ENCODE measurements around the gene EYA3.
"Not testable (repeated sequence)": the region's sequence is repeated elsewhere in the genome, so short reads cannot be mapped to it uniquely, and the experiment has no call there.

Gene EYA3

GRCh38 chr1:28021064-28021463 is 67.3 kb downstream of the EYA3 start:
- H3K36me3 ChIP-seq (ENCODE audit: control insufficient read depth, insufficient read depth, low read length) = peaks cover 13% of the 10 kb centered on the region
- no peak overlapping the region for H3K4me3 ChIP-seq (ENCODE audit: low read depth, low read length)
- H3K4me1 ChIP-seq (ENCODE audit: control insufficient read depth, insufficient read depth, low read length) = peaks cover 9% of the 10 kb centered on the region; the same call in 1 of the 2 replicates
- no peaks in the 10 kb centered on the region for H3K9me3 ChIP-seq (ENCODE audit: control insufficient read depth, insufficient read depth, low read length)
- H3K9ac ChIP-seq (ENCODE audit: low read depth, low read length) = no peak overlapping the region
- peak overlapping the region; percentile 7 for H3K27ac ChIP-seq (ENCODE audit: low read depth, low read length)
- H3K27me3 ChIP-seq (ENCODE audit: control insufficient read depth, insufficient read depth, low read length) = no peaks in the 10 kb centered on the region

DNA sequence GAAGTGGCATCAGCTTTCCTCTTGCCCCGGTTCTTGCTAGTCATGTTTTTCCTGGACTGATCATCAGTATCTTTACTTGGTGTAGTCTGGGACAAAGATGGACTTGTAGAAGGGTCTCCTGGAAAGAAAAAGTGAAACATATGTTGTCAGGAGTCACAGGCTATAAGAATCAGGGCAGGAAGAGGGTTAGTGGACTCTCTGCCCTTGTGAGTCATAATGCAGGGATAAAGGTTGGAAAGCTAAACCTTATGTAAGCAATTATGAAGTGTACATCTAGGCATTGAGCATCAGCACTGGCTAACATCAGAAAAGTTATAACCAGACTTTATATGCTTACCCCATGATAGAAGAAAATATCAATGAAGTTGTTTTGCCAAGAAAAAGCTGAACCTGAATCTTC is 77.4 kb downstream of the EYA3 start:
- H3K36me3 ChIP-seq (ENCODE audit: control insufficient read depth, insufficient read depth, low read length) = peaks cover 44% of the 10 kb centered on the region
- no peaks in the 10 kb centered on the region for H3K27me3 ChIP-seq (ENCODE audit: control insufficient read depth, insufficient read depth, low read length)
- H3K9ac ChIP-seq (ENCODE audit: low read depth, low read length) = no peak overlapping the region
- H3K4me3 ChIP-seq (ENCODE audit: low read depth, low read length) = no peak overlapping the region
- H3K4me1 ChIP-seq (ENCODE audit: control insufficient read depth, insufficient read depth, low read length) = no peaks in the 10 kb centered on the region
- no peak overlapping the region for H3K27ac ChIP-seq (ENCODE audit: low read depth, low read length)
- H3K9me3 ChIP-seq (ENCODE audit: control insufficient read depth, insufficient read depth, low read length) = no peaks in the 10 kb centered on the region

DNA sequence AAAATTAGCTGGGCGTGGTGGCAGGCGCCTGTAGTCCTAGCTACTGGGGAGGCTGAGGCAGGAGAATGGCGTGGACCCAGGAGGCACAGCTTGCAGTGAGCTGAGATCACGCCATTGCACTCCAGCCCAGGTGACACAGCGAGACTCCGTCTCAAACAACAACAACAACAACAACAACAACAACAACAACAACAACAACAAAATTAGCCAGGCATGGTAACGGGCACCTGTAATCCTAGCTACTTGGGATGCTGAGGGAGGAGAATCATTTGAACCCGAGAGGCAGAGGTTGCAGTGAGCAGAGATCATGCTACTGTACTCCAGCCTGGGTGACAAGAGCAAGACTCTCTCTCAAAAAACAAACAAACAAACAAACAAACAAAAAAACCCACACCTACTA is 85.3 kb downstream of the EYA3 start:
- not testable (repeated sequence) for H3K4me1 ChIP-seq (ENCODE audit: control insufficient read depth, insufficient read depth, low read length); H3K4me3 ChIP-seq (ENCODE audit: low read depth, low read length); H3K27me3 ChIP-seq (ENCODE audit: control insufficient read depth, insufficient read depth, low read length); H3K9ac ChIP-seq (ENCODE audit: low read depth, low read length); H3K9me3 ChIP-seq (ENCODE audit: control insufficient read depth, insufficient read depth, low read length); H3K27ac ChIP-seq (ENCODE audit: low read depth, low read length)
- peaks cover 40% of the 10 kb centered on the region for H3K36me3 ChIP-seq (ENCODE audit: control insufficient read depth, insufficient read depth, low read length)

- Histone ChIP-seq H3K27ac (ENCODE audit: low read depth, low read length) (no peak overlapping the region), H3K4me3 (ENCODE audit: low read depth, low read length) (no peak overlapping the region), H3K36me3 (ENCODE audit: control insufficient read depth, insufficient read depth, low read length) (peaks cover 45% of the 10 kb centered on the region), H3K9ac (ENCODE audit: low read depth, low read length) (no peak overlapping the region), H3K9me3 (ENCODE audit: control insufficient read depth, insufficient read depth, low read length) (no peaks in the 10 kb centered on the region), H3K27me3 (ENCODE audit: control insufficient read depth, insufficient read depth, low read length) (no peaks in the 10 kb centered on the region), H3K4me1 (ENCODE audit: control insufficient read depth, insufficient read depth, low read length) (no peaks in the 10 kb centered on the region)
Measured at GRCh38 chr1:28002600-28002999, 85.8 kb downstream of the EYA3 start.

DNA sequence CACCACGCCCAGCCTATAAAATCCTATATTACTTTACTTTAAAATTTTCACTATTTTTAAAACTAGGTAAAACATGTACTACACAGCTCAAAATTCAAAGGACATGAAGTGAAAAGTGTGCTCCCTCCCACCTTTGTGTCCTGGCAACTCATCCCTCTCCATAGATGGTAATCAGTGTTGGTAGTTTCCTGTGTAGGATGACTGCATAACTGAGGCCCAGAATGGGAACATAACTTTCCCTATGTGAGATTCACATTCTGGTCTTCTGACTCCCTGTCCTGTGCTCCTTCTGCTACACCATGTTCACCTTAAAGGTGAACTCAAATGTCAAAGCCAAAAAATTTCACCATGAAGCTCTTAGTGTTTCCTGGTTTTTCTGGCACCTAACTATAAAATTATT is 89.4 kb downstream of the EYA3 start:
- Histone ChIP-seq H3K9me3 (ENCODE audit: control insufficient read depth, insufficient read depth, low read length) (no peaks in the 10 kb centered on the region), H3K4me1 (ENCODE audit: control insufficient read depth, insufficient read depth, low read length) (no peaks in the 10 kb centered on the region), H3K27ac (ENCODE audit: low read depth, low read length) (no peak overlapping the region), H3K4me3 (ENCODE audit: low read depth, low read length) (no peak overlapping the region), H3K36me3 (ENCODE audit: control insufficient read depth, insufficient read depth, low read length) (peaks cover 58% of the 10 kb centered on the region), H3K9ac (ENCODE audit: low read depth, low read length) (no peak overlapping the region), H3K27me3 (ENCODE audit: control insufficient read depth, insufficient read depth, low read length) (no peaks in the 10 kb centered on the region)

DNA sequence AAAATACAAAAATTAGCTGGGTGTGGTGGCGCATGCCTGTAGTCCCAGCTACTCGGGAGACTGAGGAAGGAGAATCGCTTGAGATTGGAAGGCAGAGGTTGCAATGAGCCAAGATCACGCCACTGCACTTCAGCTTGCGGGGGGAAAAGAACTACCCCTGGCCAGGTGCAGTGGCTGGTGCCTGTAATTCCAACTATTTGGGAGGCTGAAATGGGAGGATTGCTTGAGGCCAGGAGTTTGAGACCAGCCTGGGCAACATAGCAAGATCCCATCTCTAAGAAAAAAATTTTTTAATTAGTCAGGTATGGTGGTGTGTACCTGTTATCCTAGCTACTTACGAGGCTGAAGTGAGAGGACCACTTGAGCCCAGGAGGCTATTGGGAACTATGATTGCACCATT is 93.9 kb downstream of the EYA3 start:
- H3K36me3 ChIP-seq (ENCODE audit: control insufficient read depth, insufficient read depth, low read length) = peaks cover 83% of the 10 kb centered on the region
- H3K9ac ChIP-seq (ENCODE audit: low read depth, low read length) = not testable (repeated sequence)

GRCh38 chr1:27994060-27994459 is 94.3 kb downstream of the EYA3 start:
- Histone ChIP-seq H3K27me3 (ENCODE audit: control insufficient read depth, insufficient read depth, low read length) (no peaks in the 10 kb centered on the region), H3K9me3 (ENCODE audit: control insufficient read depth, insufficient read depth, low read length) (no peaks in the 10 kb centered on the region), H3K4me3 (ENCODE audit: low read depth, low read length) (no peak overlapping the region), H3K36me3 (ENCODE audit: control insufficient read depth, insufficient read depth, low read length) (peaks cover 83% of the 10 kb centered on the region), H3K4me1 (ENCODE audit: control insufficient read depth, insufficient read depth, low read length) (no peaks in the 10 kb centered on the region), H3K9ac (ENCODE audit: low read depth, low read length) (no peak overlapping the region), H3K27ac (ENCODE audit: low read depth, low read length) (no peak overlapping the region)

More for the DNA sequence above, 93.9 kb downstream of the EYA3 start:
- not testable (repeated sequence) for H3K27me3 ChIP-seq (ENCODE audit: control insufficient read depth, insufficient read depth, low read length); H3K4me3 ChIP-seq (ENCODE audit: low read depth, low read length); H3K27ac ChIP-seq (ENCODE audit: low read depth, low read length); H3K9me3 ChIP-seq (ENCODE audit: control insufficient read depth, insufficient read depth, low read length); H3K4me1 ChIP-seq (ENCODE audit: control insufficient read depth, insufficient read depth, low read length)

- Histone ChIP-seq H3K36me3 (ENCODE audit: control insufficient read depth, insufficient read depth, low read length) (peaks cover 88% of the 10 kb centered on the region), H3K9me3 (ENCODE audit: control insufficient read depth, insufficient read depth, low read length) (no peaks in the 10 kb centered on the region), H3K9ac (ENCODE audit: low read depth, low read length) (no peak overlapping the region), H3K27me3 (ENCODE audit: control insufficient read depth, insufficient read depth, low read length) (no peaks in the 10 kb centered on the region), H3K27ac (ENCODE audit: low read depth, low read length) (no peak overlapping the region), H3K4me3 (ENCODE audit: low read depth, low read length) (no peak overlapping the region), H3K4me1 (ENCODE audit: control insufficient read depth, insufficient read depth, low read length) (no peaks in the 10 kb centered on the region)
Measured at GRCh38 chr1:27993241-27993640, 95.2 kb downstream of the EYA3 start.

DNA sequence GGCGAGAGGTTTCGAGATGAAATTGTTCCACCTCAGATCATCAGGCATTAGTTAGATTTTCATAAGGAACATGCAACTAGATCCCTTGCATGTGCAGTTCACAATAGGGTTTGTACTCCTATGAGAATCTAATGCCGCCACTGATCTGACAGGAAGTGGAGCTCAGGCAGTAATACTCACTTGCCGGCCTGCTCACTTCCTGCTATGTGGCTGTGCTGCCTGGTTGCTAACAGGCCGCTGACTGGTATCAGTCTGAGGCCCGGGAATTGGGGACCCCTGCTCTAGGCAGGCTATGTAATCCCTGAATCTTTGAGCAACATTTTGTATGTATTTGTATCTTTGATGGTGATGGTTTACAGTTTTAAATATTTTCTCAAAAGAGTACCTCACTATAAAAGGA is 96.1 kb downstream of the EYA3 start:
- H3K4me1 ChIP-seq (ENCODE audit: control insufficient read depth, insufficient read depth, low read length) = no peaks in the 10 kb centered on the region
- peaks cover 87% of the 10 kb centered on the region for H3K36me3 ChIP-seq (ENCODE audit: control insufficient read depth, insufficient read depth, low read length)
- H3K9me3 ChIP-seq (ENCODE audit: control insufficient read depth, insufficient read depth, low read length) = no peaks in the 10 kb centered on the region
- H3K27me3 ChIP-seq (ENCODE audit: control insufficient read depth, insufficient read depth, low read length) = no peaks in the 10 kb centered on the region
- no peak overlapping the region for H3K9ac ChIP-seq (ENCODE audit: low read depth, low read length)
- no peak overlapping the region for H3K4me3 ChIP-seq (ENCODE audit: low read depth, low read length)
- H3K27ac ChIP-seq (ENCODE audit: low read depth, low read length) = no peak overlapping the region

- no peaks in the 10 kb centered on the region for H3K4me1 ChIP-seq (ENCODE audit: control insufficient read depth, insufficient read depth, low read length)
- H3K4me3 ChIP-seq (ENCODE audit: low read depth, low read length) = no peak overlapping the region
- no peaks in the 10 kb centered on the region for H3K9me3 ChIP-seq (ENCODE audit: control insufficient read depth, insufficient read depth, low read length)
- H3K27me3 ChIP-seq (ENCODE audit: control insufficient read depth, insufficient read depth, low read length) = no peaks in the 10 kb centered on the region
- no peak overlapping the region for H3K9ac ChIP-seq (ENCODE audit: low read depth, low read length)
- H3K36me3 ChIP-seq (ENCODE audit: control insufficient read depth, insufficient read depth, low read length) = peaks cover 80% of the 10 kb centered on the region
- H3K27ac ChIP-seq (ENCODE audit: low read depth, low read length) = no peak overlapping the region
Measured at GRCh38 chr1:27990920-27991537, 97.4 kb downstream of the EYA3 start.

GRCh38 chr1:27981145-27981544 is 107.3 kb downstream of the EYA3 start:
- no peak overlapping the region for H3K4me3 ChIP-seq (ENCODE audit: low read depth, low read length)
- peaks cover 7% of the 10 kb centered on the region; the same call in 1 of the 2 replicates for H3K36me3 ChIP-seq (ENCODE audit: control insufficient read depth, insufficient read depth, low read length)
- no peaks in the 10 kb centered on the region for H3K4me1 ChIP-seq (ENCODE audit: control insufficient read depth, insufficient read depth, low read length)
- no peak overlapping the region for H3K9ac ChIP-seq (ENCODE audit: low read depth, low read length)
- no peaks in the 10 kb centered on the region for H3K9me3 ChIP-seq (ENCODE audit: control insufficient read depth, insufficient read depth, low read length)
- H3K27me3 ChIP-seq (ENCODE audit: control insufficient read depth, insufficient read depth, low read length) = no peaks in the 10 kb centered on the region
- no peak overlapping the region for H3K27ac ChIP-seq (ENCODE audit: low read depth, low read length)

Measured in HUES48 (cell line).